Right hindlimb (tissue), 1 donor: ENCODE data around the gene CABLES1.

ENCODE experiments used
- DNase-seq: peaks from one replicate; pipeline ENCODE4 v3.0.0-alpha.2; 2018

CABLES1 gene

GRCh38 chr18:23114171-23114881 is 21.0 kb upstream of the CABLES1 start:
- DNase-seq = peak; percentile 64

GRCh38 chr18:23114911-23115310 is 20.4 kb upstream of the CABLES1 start:
- DNase-seq = no peak

GRCh38 chr18:23115683-23116096 is 19.6 kb upstream of the CABLES1 start:
- no peak for DNase-seq

GRCh38 chr18:23121133-23121532 is 14.2 kb upstream of the CABLES1 start:
- DNase-seq = no peak

GRCh38 chr18:23122334-23123229 is 12.7 kb upstream of the CABLES1 start:
- no peak for DNase-seq

- DNase-seq = no peak
These were observed 8.8 kb upstream of the CABLES1 start for GRCh38 chr18:23126376-23127056.

GRCh38 chr18:23127090-23127489 is 8.2 kb upstream of the CABLES1 start:
- DNase-seq = peak; percentile 50

- DNase-seq = no peak
These were observed 5.8 kb upstream of the CABLES1 start for GRCh38 chr18:23129355-23130002.

GRCh38 chr18:23131693-23132319 is 3.5 kb upstream of the CABLES1 start:
- peak; percentile 54 for DNase-seq

- no peak for DNase-seq
These were observed 1.2 kb upstream of the CABLES1 start for GRCh38 chr18:23133860-23134779.

GRCh38 chr18:23135550-23136325 is 453 bp downstream of the CABLES1 start:
- DNase-seq = peak; percentile 54

GRCh38 chr18:23136326-23137096 is 1.2 kb downstream of the CABLES1 start:
- DNase-seq = peak; percentile 70

GRCh38 chr18:23137097-23137635 is 1.9 kb downstream of the CABLES1 start:
- no peak for DNase-seq

GRCh38 chr18:23137788-23138216 is 2.5 kb downstream of the CABLES1 start:
- no peak for DNase-seq

- DNase-seq = no peak
These were observed 3.2 kb downstream of the CABLES1 start for GRCh38 chr18:23138471-23138870.

GRCh38 chr18:23141104-23141999 is 6.1 kb downstream of the CABLES1 start:
- DNase-seq = no peak

GRCh38 chr18:23142251-23142929 is 7.1 kb downstream of the CABLES1 start:
- DNase-seq = no peak
